Neural progenitor cell (in vitro differentiated cells): ENCODE results near the gene CCNL2. TPM values are rescaled to one million over a fixed set of nuclear protein-coding genes. Genes with fewer than 3 reads are reported as not detected.

ENCODE experiments used
- DNase-seq: peaks from one replicate; pipeline ENCODE4 v3.0.0-alpha.2; 2016; ENCODE audit warnings: low spot score
- H2AFZ ChIP-seq: fragments of 200-600 bp; sonication (generic); replicated peaks from 2 replicates; pipeline ENCODE4 v1.6.1; 2016; ENCODE audit warnings: antibody characterized with exemption
- H3F3A ChIP-seq: fragments of 200-600 bp; sonication (generic); 2 replicates; pipeline ENCODE4 v1.6.1; 2016; ENCODE audit warnings: antibody characterized with exemption, low read depth
- H3K27ac ChIP-seq: fragments of 200-600 bp; sonication (generic); 2 replicates; pipeline ENCODE4 v1.5.1; 2016; ENCODE audit warnings: mild to moderate bottlenecking
- H3K27me3 ChIP-seq: fragments of 200-600 bp; sonication (generic); 2 replicates; pipeline ENCODE4 v1.6.1; 2016; ENCODE audit warnings: mild to moderate bottlenecking, moderate library complexity
- H3K36me3 ChIP-seq: fragments of 200-600 bp; sonication (generic); 2 replicates; pipeline ENCODE4 v1.5.1; 2016
- H3K4me1 ChIP-seq: fragments of 200-600 bp; sonication (generic); 2 replicates; pipeline ENCODE4 v1.6.1; 2016; ENCODE audit warnings: mixed run types
- H3K4me2 ChIP-seq: fragments of 200-600 bp; sonication (generic); 2 replicates; pipeline ENCODE4 v1.6.1; 2016
- H3K4me3 ChIP-seq: fragments of 200-600 bp; sonication (generic); 2 replicates; pipeline ENCODE4 v1.5.1; 2016
- H3K79me2 ChIP-seq: fragments of 200-600 bp; sonication (generic); 2 replicates; pipeline ENCODE4 v1.6.1; 2016; ENCODE audit warnings: low read depth
- H3K9ac ChIP-seq: fragments of 200-600 bp; sonication (generic); 2 replicates; pipeline ENCODE4 v1.6.1; 2016
- H3K9me3 ChIP-seq: fragments of 200-600 bp; sonication (generic); 2 replicates; pipeline ENCODE4 v1.5.1; 2016; ENCODE audit warnings: low read depth
- H4K20me1 ChIP-seq: fragments of 200-600 bp; sonication (generic); 2 replicates; pipeline ENCODE4 v1.6.1; 2016; ENCODE audit warnings: low read depth
- H3K27ac Mint-ChIP-seq: 3 replicates; pipeline ENCODE4 v1.8.0; 2021; ENCODE audit warnings: mixed read lengths
- H3K27me3 Mint-ChIP-seq: 2 replicates; pipeline ENCODE4 v1.8.0; 2022; ENCODE audit warnings: low read depth, mild to moderate bottlenecking, inconsistent platforms, moderate library complexity, mixed read lengths; ENCODE audit not compliant: insufficient read depth
- H3K36me3 Mint-ChIP-seq: 3 replicates; pipeline ENCODE4 v1.8.0; 2021; ENCODE audit warnings: mixed read lengths
- H3K4me1 Mint-ChIP-seq: 3 replicates; pipeline ENCODE4 v1.8.0; 2021; ENCODE audit warnings: mixed read lengths
- H3K4me3 Mint-ChIP-seq: 3 replicates; pipeline ENCODE4 v1.8.0; 2021; ENCODE audit warnings: mild to moderate bottlenecking, moderate library complexity, mixed read lengths
- H3K9me3 Mint-ChIP-seq: 3 replicates; pipeline ENCODE4 v1.8.0; 2020; ENCODE audit warnings: mixed read lengths
- EZH2 ChIP-seq: fragments of 200-600 bp; sonication (generic); IDR thresholded peaks from 2 replicates; pipeline ENCODE4 v1.6.1; 2017; ENCODE audit warnings: antibody characterized with exemption, mild to moderate bottlenecking, moderate library complexity
- EZH2phosphoT487 ChIP-seq: fragments of 200-600 bp; sonication (generic); IDR thresholded peaks from 2 replicates; pipeline ENCODE4 v1.6.1; 2017; ENCODE audit warnings: antibody characterized with exemption
- total RNA-seq: library from RNA; depleted of rRNA; stranded (reverse); fragments of >200 nt; gene quantifications from 2 replicates; pipeline ENCODE4 v1.2.3, GENCODE V29; 2015; ENCODE audit warnings: low replicate concordance
- TF ChIP-seq, protein P1 (sequence below): fragments of 200-600 bp; sonication (generic); IDR thresholded peaks from 2 replicates; pipeline ENCODE4 v1.5.1; 2017; ENCODE audit warnings: antibody characterized with exemption, mild to moderate bottlenecking

CCNL2 gene
- total RNA-seq, 1 donor from 2014 or later: 143 TPM

- H3K36me3 Mint-ChIP-seq: peaks cover 10% of the 10 kb centered on the region
- H3K27me3 Mint-ChIP-seq: no peaks in the 10 kb centered on the region
- H3K36me3 ChIP-seq: no peaks in the 10 kb centered on the region
- H3K27me3 ChIP-seq: no peaks in the 10 kb centered on the region
- peaks cover 12% of the 10 kb centered on the region for H3K4me1 ChIP-seq
- no peak for TF ChIP-seq EZH2
- TF ChIP-seq EZH2phosphoT487: no peak
- TF ChIP-seq, protein P1, sequence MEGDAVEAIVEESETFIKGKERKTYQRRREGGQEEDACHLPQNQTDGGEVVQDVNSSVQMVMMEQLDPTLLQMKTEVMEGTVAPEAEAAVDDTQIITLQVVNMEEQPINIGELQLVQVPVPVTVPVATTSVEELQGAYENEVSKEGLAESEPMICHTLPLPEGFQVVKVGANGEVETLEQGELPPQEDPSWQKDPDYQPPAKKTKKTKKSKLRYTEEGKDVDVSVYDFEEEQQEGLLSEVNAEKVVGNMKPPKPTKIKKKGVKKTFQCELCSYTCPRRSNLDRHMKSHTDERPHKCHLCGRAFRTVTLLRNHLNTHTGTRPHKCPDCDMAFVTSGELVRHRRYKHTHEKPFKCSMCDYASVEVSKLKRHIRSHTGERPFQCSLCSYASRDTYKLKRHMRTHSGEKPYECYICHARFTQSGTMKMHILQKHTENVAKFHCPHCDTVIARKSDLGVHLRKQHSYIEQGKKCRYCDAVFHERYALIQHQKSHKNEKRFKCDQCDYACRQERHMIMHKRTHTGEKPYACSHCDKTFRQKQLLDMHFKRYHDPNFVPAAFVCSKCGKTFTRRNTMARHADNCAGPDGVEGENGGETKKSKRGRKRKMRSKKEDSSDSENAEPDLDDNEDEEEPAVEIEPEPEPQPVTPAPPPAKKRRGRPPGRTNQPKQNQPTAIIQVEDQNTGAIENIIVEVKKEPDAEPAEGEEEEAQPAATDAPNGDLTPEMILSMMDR: no peak
- H3K79me2 ChIP-seq: peaks cover 47% of the 10 kb centered on the region
- no peak overlapping the region for H3K4me2 ChIP-seq
- no peaks in the 10 kb centered on the region for H3K9me3 Mint-ChIP-seq
- no peak overlapping the region for H2AFZ ChIP-seq
- no peak overlapping the region for H3K4me3 Mint-ChIP-seq
- H3K27ac ChIP-seq: no peak overlapping the region
- H3F3A ChIP-seq: peaks cover 18% of the 10 kb centered on the region
- DNase-seq: no peak
- H4K20me1 ChIP-seq: peaks cover 65% of the 10 kb centered on the region
- H3K9me3 ChIP-seq: no peaks in the 10 kb centered on the region
- H3K4me3 ChIP-seq: no peak overlapping the region
- H3K9ac ChIP-seq: no peak overlapping the region
- no peak overlapping the region for H3K27ac Mint-ChIP-seq
- peaks cover 4% of the 10 kb centered on the region for H3K4me1 Mint-ChIP-seq
Observed at GRCh38 chr1:1343811-1344421, 55.2 kb downstream of the CCNL2 start.

DNA sequence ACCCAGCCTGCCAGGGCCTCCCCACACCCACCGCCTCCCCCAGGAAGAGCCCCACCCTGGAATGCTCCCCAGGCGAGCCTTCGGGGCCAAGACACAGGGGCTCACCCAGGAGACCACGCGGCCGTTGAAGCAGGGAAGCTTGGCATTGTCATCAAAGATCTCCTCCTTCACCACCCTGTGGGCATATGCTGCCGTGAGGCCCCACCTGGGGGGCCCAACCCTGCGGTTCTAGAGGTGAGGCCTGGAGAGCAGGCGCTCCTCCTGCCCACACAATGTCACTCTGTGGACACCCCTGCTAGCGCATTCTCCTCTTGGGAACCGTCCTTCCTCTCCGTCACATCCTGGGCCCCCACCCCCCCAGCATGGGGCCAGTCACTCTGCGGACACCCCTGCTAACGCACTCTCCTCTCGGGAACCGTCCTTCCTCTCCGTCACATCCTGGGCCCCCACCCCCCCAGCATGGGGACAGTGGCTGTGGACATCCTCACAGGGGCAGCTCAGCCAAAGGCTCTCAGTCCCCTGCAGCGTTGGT lies 56.5 kb downstream of the CCNL2 start:
- Mint-ChIP-seq H3K9me3 (no peaks in the 10 kb centered on the region), H3K4me1 (peaks cover 4% of the 10 kb centered on the region), H3K4me3 (peak overlapping the region; percentile 52), H3K27ac (no peak overlapping the region), H3K27me3 (peaks cover 2% of the 10 kb centered on the region), H3K36me3 (peaks cover 10% of the 10 kb centered on the region)
- H3K36me3 ChIP-seq: no peaks in the 10 kb centered on the region
- no peaks in the 10 kb centered on the region for H3K27me3 ChIP-seq
- no peak overlapping the region for H2AFZ ChIP-seq
- H3K9me3 ChIP-seq: no peaks in the 10 kb centered on the region
- H3K4me1 ChIP-seq: peaks cover 4% of the 10 kb centered on the region
- H3K27ac ChIP-seq: no peak overlapping the region
- no peak for TF ChIP-seq EZH2
- no peak for TF ChIP-seq EZH2phosphoT487
- TF ChIP-seq, protein P1: no peak
- no peak overlapping the region for H3K9ac ChIP-seq
- no peak overlapping the region for H3K4me3 ChIP-seq
- no peak overlapping the region for H3K4me2 ChIP-seq
- peaks cover 34% of the 10 kb centered on the region for H3K79me2 ChIP-seq
- no peak for DNase-seq
- H3F3A ChIP-seq: peaks cover 7% of the 10 kb centered on the region
- peaks cover 54% of the 10 kb centered on the region for H4K20me1 ChIP-seq

- no peak for DNase-seq
- Histone ChIP-seq H3K27me3 (no peaks in the 10 kb centered on the region), H3F3A (peaks cover 5% of the 10 kb centered on the region), H2AFZ (no peak overlapping the region), H3K27ac (no peak overlapping the region), H3K9ac (no peak overlapping the region), H3K79me2 (peaks cover 29% of the 10 kb centered on the region), H3K36me3 (no peaks in the 10 kb centered on the region), H3K4me3 (no peak overlapping the region), H3K4me2 (no peak overlapping the region), H3K4me1 (no peaks in the 10 kb centered on the region), H3K9me3 (no peaks in the 10 kb centered on the region), H4K20me1 (peaks cover 54% of the 10 kb centered on the region)
- H3K9me3 Mint-ChIP-seq: no peaks in the 10 kb centered on the region
- peaks cover 2% of the 10 kb centered on the region for H3K27me3 Mint-ChIP-seq
- H3K36me3 Mint-ChIP-seq: peaks cover 10% of the 10 kb centered on the region
- no peak overlapping the region for H3K4me3 Mint-ChIP-seq
- H3K27ac Mint-ChIP-seq: no peak overlapping the region
- TF ChIP-seq EZH2: no peak
- TF ChIP-seq EZH2phosphoT487: no peak
- TF ChIP-seq, protein P1: no peak
- peaks cover 4% of the 10 kb centered on the region for H3K4me1 Mint-ChIP-seq
Observed at GRCh38 chr1:1342061-1342562, 57.0 kb downstream of the CCNL2 start.
